ENCODE data around the gene TSPAN5.

GRCh38 chr4:98659741-98660462 lies 1.5 kb upstream of the TSPAN5 start:
- TF ChIP-seq CTCF (IDR thresholded peaks at IDR 0.05 in 8 of 11, conservative IDR thresholded peaks at IDR 0.05 in 3 of 11): no peak
- no peak for TF ChIP-seq POLR2A (IDR thresholded peaks at IDR 0.05)
- no peak for TF ChIP-seq POLR2AphosphoS5 (IDR thresholded peaks at IDR 0.05)
